Thyroid gland (tissue), 4 donors: ENCODE results near the gene STKLD1.

Source experiments
- CTCF ChIP-seq, 6 experiments: fragments of 200-600 bp in 3 of 6; fragments of 450-650 bp in 3 of 6; sonication (generic) in 3 of 6; IDR thresholded peaks; one replicate each; pipeline ENCODE4 v1.5.1; 2016 to 2019; ENCODE audit warnings: antibody characterized with exemption in 6 of 6, mild to moderate bottlenecking in 2 of 6, inconsistent platforms in 1 of 6, moderate library complexity in 1 of 6
- POLR2A ChIP-seq, 2 donors: fragments of 450-650 bp; IDR thresholded peaks; one replicate each; pipeline ENCODE4 v1.6.1; 2017; ENCODE audit warnings: antibody characterized with exemption in 2 of 2, mild to moderate bottlenecking in 2 of 2, moderate library complexity in 1 of 2

- TF ChIP-seq CTCF (IDR thresholded peaks at IDR 0.05) (no peak), POLR2A (IDR thresholded peaks at IDR 0.05) (no peak)
These were observed 78.9 kb downstream of the STKLD1 start for GRCh38 chr9:133454943-133455673.
